Gastrocnemius medialis (tissue), 4 donors: Measurements from ENCODE around the gene GJD4. TPM values are rescaled to one million over a fixed set of nuclear protein-coding genes. Genes with fewer than 3 reads are reported as not detected.

ENCODE experiments used
- ATAC-seq, 2 donors: fragments of 150-250 bp; one replicate each; pipeline ENCODE4 v1.9.1; 2016
- DNase-seq, 2 donors: peaks; one replicate each; pipeline ENCODE4 v3.0.0-alpha.2; 2019
- H3K27ac ChIP-seq, 4 donors: fragments of 200-600 bp; sonication (generic); 1 replicate in 1 of 4; 2 replicates in 3 of 4; pipeline ENCODE4 v1.5.1; 2016 to 2018; ENCODE audit warnings: mild to moderate bottlenecking in 2 of 4, moderate library complexity in 1 of 4
- H3K27me3 ChIP-seq, 3 donors: fragments of 200-600 bp; sonication (generic) in 2 of 3; 1 replicate in 1 of 3; 2 replicates in 2 of 3; pipeline versions ENCODE4 v1.5.1 to v1.6.0; 2016 to 2019; ENCODE audit warnings: mild to moderate bottlenecking in 1 of 3, moderate library complexity in 1 of 3
- H3K36me3 ChIP-seq, 2 donors: fragments of 200-600 bp; sonication (generic) in 1 of 2; one replicate each; pipeline ENCODE4 v1.5.1; 2017 to 2018
- H3K4me1 ChIP-seq, 2 donors: fragments of 200-600 bp; sonication (generic) in 1 of 2; one replicate each; pipeline ENCODE4 v1.5.1; 2016 to 2017; ENCODE audit warnings: mild to moderate bottlenecking in 2 of 2
- H3K4me3 ChIP-seq, 4 donors: fragments of 200-600 bp; sonication (generic) in 3 of 4; 1 replicate in 1 of 4; 2 replicates in 3 of 4; pipeline ENCODE4 v1.5.1; 2016 to 2019; ENCODE audit warnings: mild to moderate bottlenecking in 2 of 4
- H3K9me3 ChIP-seq, 3 donors: fragments of 200-600 bp; sonication (generic) in 2 of 3; 1 replicate in 1 of 3; 2 replicates in 2 of 3; pipeline ENCODE4 v1.5.1; 2016 to 2019
- POLR2A ChIP-seq, 2 donors: fragments of 450-650 bp; IDR thresholded peaks; one replicate each; pipeline ENCODE4 v1.6.1; 2017; ENCODE audit warnings: antibody characterized with exemption in 2 of 2, mild to moderate bottlenecking in 2 of 2, moderate library complexity in 2 of 2
- in situ Hi-C, 4 donors: fragments of 200-750 bp; cut with MboI; loops; one replicate each; pipeline versions ENCODE4 v1.15.0 to v1.8.0; 2017; ENCODE audit warnings: low sequenced_read_pairs in 4 of 4
- intact Hi-C: fragments of 100-400 bp; cut with DNase I; formaldehyde crosslinking; loops from one replicate; pipeline ENCODE4 v1.15.1; 2023; ENCODE audit warnings: low total_unique reads
- total RNA-seq, 4 donors: library from RNA; depleted of rRNA; stranded (reverse); fragments of >200 nt; gene quantifications; one replicate each; pipeline versions ENCODE4 v1.1.0 to v1.2.3, GENCODE V29; 2016
- TF ChIP-seq, protein P1 (sequence below), 5 experiments: fragments of 450-650 bp in 3 of 5; fragments of 200-600 bp in 2 of 5; sonication (generic) in 2 of 5; IDR thresholded peaks in 4 of 5; conservative IDR thresholded peaks in 1 of 5; 1 replicate in 4 of 5; 2 replicates in 1 of 5; pipeline ENCODE4 v1.5.1; 2016 to 2019; ENCODE audit warnings: antibody characterized with exemption in 5 of 5, mild to moderate bottlenecking in 3 of 5, moderate library complexity in 3 of 5

The GJD4 gene
- total RNA-seq, 4 donors from 2014 or later, result not detected

- no peaks in the 10 kb centered on the region for H3K9me3 ChIP-seq
- H3K36me3 ChIP-seq, result no peaks in the 10 kb centered on the region
- intact Hi-C loops, result no loop called here
- no peak overlapping the region for H3K4me3 ChIP-seq
- no peak overlapping the region for H3K27ac ChIP-seq
- no peak for DNase-seq
- no peaks in the 10 kb centered on the region for H3K27me3 ChIP-seq
- peaks cover 4 to 14% of the 10 kb centered on the region in 2 donors for H3K4me1 ChIP-seq
- TF ChIP-seq, protein P1, sequence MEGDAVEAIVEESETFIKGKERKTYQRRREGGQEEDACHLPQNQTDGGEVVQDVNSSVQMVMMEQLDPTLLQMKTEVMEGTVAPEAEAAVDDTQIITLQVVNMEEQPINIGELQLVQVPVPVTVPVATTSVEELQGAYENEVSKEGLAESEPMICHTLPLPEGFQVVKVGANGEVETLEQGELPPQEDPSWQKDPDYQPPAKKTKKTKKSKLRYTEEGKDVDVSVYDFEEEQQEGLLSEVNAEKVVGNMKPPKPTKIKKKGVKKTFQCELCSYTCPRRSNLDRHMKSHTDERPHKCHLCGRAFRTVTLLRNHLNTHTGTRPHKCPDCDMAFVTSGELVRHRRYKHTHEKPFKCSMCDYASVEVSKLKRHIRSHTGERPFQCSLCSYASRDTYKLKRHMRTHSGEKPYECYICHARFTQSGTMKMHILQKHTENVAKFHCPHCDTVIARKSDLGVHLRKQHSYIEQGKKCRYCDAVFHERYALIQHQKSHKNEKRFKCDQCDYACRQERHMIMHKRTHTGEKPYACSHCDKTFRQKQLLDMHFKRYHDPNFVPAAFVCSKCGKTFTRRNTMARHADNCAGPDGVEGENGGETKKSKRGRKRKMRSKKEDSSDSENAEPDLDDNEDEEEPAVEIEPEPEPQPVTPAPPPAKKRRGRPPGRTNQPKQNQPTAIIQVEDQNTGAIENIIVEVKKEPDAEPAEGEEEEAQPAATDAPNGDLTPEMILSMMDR (IDR thresholded peaks at IDR 0.05 in 4 of 5, conservative IDR thresholded peaks at IDR 0.05 in 1 of 5), result no peak
- TF ChIP-seq POLR2A (IDR thresholded peaks at IDR 0.05), result no peak
- ATAC-seq, result no peak
- in situ Hi-C loops, result loop anchor here (5.0 to 10.0 kb wide), 3 partner anchors 1137 to 1147 kb away; no protein-coding TSS in a partner anchor
These were observed 33.0 kb downstream of the GJD4 start for GRCh38 chr10:35638101-35638500.

DNA sequence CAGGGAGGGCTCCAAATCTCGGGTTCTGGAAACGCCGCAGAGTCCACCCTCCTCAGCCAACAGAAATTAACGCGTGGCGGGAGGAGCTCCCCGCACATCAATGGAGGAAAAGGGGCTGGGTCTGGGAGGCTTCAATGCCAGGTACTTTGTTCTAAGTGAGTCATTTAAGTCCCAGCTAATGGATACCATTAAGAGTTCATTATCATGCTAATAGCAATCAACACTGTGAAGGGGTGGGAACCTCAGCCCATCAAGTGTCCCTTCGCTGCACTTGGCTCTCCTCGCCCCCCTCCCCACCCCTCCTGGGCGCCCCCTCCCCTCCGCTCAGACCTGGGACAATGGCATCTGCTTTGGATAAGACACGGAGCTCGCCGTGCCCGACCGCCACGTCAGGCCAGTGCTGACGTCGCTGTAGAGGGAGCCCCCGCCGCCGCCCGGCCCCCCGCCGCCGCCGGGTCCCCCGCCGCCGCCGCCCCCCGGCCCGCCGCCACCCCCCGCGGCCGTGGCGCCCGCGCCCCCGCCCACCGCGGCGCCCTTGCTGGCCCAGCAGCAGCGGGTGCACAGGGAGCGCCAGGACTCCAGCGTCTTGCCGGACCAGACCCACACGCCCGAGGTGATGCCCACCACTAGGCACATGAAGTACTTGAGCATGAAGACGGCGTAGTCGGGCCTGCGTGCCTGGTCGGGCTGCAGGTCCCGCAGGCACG lies 34.0 kb downstream of the GJD4 start:
- Histone ChIP-seq H3K27me3 (no peaks in the 10 kb centered on the region), H3K4me1 (peaks cover 4 to 14% of the 10 kb centered on the region in 2 donors), H3K36me3 (no peaks in the 10 kb centered on the region), H3K4me3 (peak overlapping the region in 2 of 4 donors; percentile 57 to 62), H3K9me3 (no peaks in the 10 kb centered on the region), H3K27ac (no peak overlapping the region)
- intact Hi-C loops, result no loop called here
- TF ChIP-seq POLR2A (IDR thresholded peaks at IDR 0.05), result no peak
- TF ChIP-seq, protein P1 (IDR thresholded peaks at IDR 0.05 in 4 of 5, conservative IDR thresholded peaks at IDR 0.05 in 1 of 5), result no peak
- in situ Hi-C loops, result loop anchor here (5.0 to 10.0 kb wide), 3 partner anchors 1136 to 1146 kb away; no protein-coding TSS in a partner anchor
- DNase-seq, result no peak
- no peak for ATAC-seq

- peak overlapping the region; percentile 30 to 62 (median 58) for H3K4me3 ChIP-seq
- no peaks in the 10 kb centered on the region for H3K27me3 ChIP-seq
- intact Hi-C loops (loop anchor here (5.0 kb wide), 2 partner anchors 182 to 1838 kb away; no protein-coding TSS in a partner anchor), in situ Hi-C loops (loop anchor here (5.0 to 10.0 kb wide), 3 partner anchors 1135 to 1145 kb away; no protein-coding TSS in a partner anchor)
- H3K9me3 ChIP-seq, result no peaks in the 10 kb centered on the region
- H3K4me1 ChIP-seq, result peaks cover 4 to 17% of the 10 kb centered on the region in 2 donors
- DNase-seq (no peak), ATAC-seq (no peak)
- no peaks in the 10 kb centered on the region for H3K36me3 ChIP-seq
- TF ChIP-seq, protein P1 (IDR thresholded peaks at IDR 0.05 in 4 of 5, conservative IDR thresholded peaks at IDR 0.05 in 1 of 5), result peak in 1 of 5 experiments; percentile 14
- no peak for TF ChIP-seq POLR2A (IDR thresholded peaks at IDR 0.05)
- peak overlapping the region in 3 of 4 donors; percentile 66 to 80 (median 72) for H3K27ac ChIP-seq
These were observed 34.7 kb downstream of the GJD4 start for GRCh38 chr10:35639728-35640401.

GRCh38 chr10:35640474-35640873 lies 35.3 kb downstream of the GJD4 start:
- in situ Hi-C loops, result no loop called here
- peak overlapping the region; percentile 53 to 62 (median 58) for H3K4me3 ChIP-seq

More at GRCh38 chr10:35640474-35640873, 35.3 kb downstream of the GJD4 start:
- ATAC-seq (peak; percentile 14 to 34), DNase-seq (peak; percentile 34 to 59)
- H3K36me3 ChIP-seq, result no peaks in the 10 kb centered on the region
- H3K4me1 ChIP-seq, result peaks cover 4 to 17% of the 10 kb centered on the region in 2 donors
- no peaks in the 10 kb centered on the region for H3K27me3 ChIP-seq
- no peaks in the 10 kb centered on the region for H3K9me3 ChIP-seq
- TF ChIP-seq POLR2A (IDR thresholded peaks at IDR 0.05), result no peak
- TF ChIP-seq, protein P1 (IDR thresholded peaks at IDR 0.05 in 4 of 5, conservative IDR thresholded peaks at IDR 0.05 in 1 of 5), result peak; percentile 45 to 67 (median 60)
- peak overlapping the region; percentile 63 to 80 (median 69) for H3K27ac ChIP-seq
- intact Hi-C loops, result loop anchor here (5.0 kb wide), 2 partner anchors 182 to 1838 kb away; no protein-coding TSS in a partner anchor
